Ishikawa (cell line): ENCODE results near the gene PRR11.

Source experiments
- CEBPB ChIP-seq: IDR thresholded peaks from 2 replicates; pipeline ENCODE4 v1.6.1; 2012
- CREB1 ChIP-seq: IDR thresholded peaks from 2 replicates; pipeline ENCODE4 v1.6.1; 2012; ENCODE audit warnings: low read depth
- EGR1 ChIP-seq: IDR thresholded peaks from 2 replicates; pipeline ENCODE4 v1.6.1; 2012
- EP300 ChIP-seq: IDR thresholded peaks from 2 replicates; pipeline ENCODE4 v1.6.1; 2012; ENCODE audit warnings: borderline replicate concordance
- FOXM1 ChIP-seq: IDR thresholded peaks from 2 replicates; pipeline ENCODE4 v1.6.1; 2012; ENCODE audit warnings: low read depth, borderline replicate concordance
- MAX ChIP-seq: IDR thresholded peaks from 2 replicates; pipeline ENCODE4 v1.6.1; 2012
- NFIC ChIP-seq: IDR thresholded peaks from 2 replicates; pipeline ENCODE4 v1.6.1; 2012
- RAD21 ChIP-seq: IDR thresholded peaks from 2 replicates; pipeline ENCODE4 v1.6.1; 2012; ENCODE audit warnings: low read depth
- REST ChIP-seq: IDR thresholded peaks from 2 replicates; pipeline ENCODE4 v1.6.1; 2012; ENCODE audit warnings: low read depth, mild to moderate bottlenecking
- TAF1 ChIP-seq: IDR thresholded peaks from 2 replicates; pipeline ENCODE4 v1.6.1; 2012; ENCODE audit warnings: low read depth, mild to moderate bottlenecking
- TCF12 ChIP-seq: IDR thresholded peaks from 2 replicates; pipeline ENCODE4 v1.6.1; 2012; ENCODE audit warnings: low read depth
- TEAD4 ChIP-seq: IDR thresholded peaks from 2 replicates; pipeline ENCODE4 v1.6.1; 2012
- USF1 ChIP-seq: IDR thresholded peaks from 2 replicates; pipeline ENCODE4 v1.6.1; 2012
- YY1 ChIP-seq: IDR thresholded peaks from 2 replicates; pipeline ENCODE4 v1.6.1; 2012; ENCODE audit warnings: low read depth
- ZBTB7A ChIP-seq: IDR thresholded peaks from 2 replicates; pipeline ENCODE4 v1.6.1; 2012; ENCODE audit warnings: low read depth

The PRR11 gene

GRCh38 chr17:59221159-59221847 lies 65.8 kb downstream of the PRR11 start:
- TF ChIP-seq TCF12 (no peak), CREB1 (no peak), RAD21 (no peak), FOXM1 (no peak), USF1 (no peak), TAF1 (no peak), CEBPB (no peak), YY1 (no peak), EP300 (no peak), REST (no peak), EGR1 (no peak), ZBTB7A (no peak), MAX (no peak)

- TF ChIP-seq EP300 (no peak), REST (no peak), CREB1 (no peak), YY1 (no peak), CEBPB (no peak), TCF12 (no peak), TAF1 (no peak), FOXM1 (no peak)
Measured at GRCh38 chr17:59223813-59224212, 68.3 kb downstream of the PRR11 start.

- TF ChIP-seq CREB1 (no peak), EP300 (no peak), TCF12 (no peak), MAX (no peak), YY1 (no peak), CEBPB (no peak), RAD21 (no peak), USF1 (no peak), ZBTB7A (no peak), FOXM1 (no peak), TAF1 (no peak), TEAD4 (no peak), NFIC (no peak), REST (no peak), EGR1 (no peak)
Measured at GRCh38 chr17:59230764-59231163, 75.2 kb downstream of the PRR11 start.

GRCh38 chr17:59234631-59235030 lies 79.1 kb downstream of the PRR11 start:
- no peak for TF ChIP-seq TCF12
- no peak for TF ChIP-seq TEAD4
- no peak for TF ChIP-seq RAD21
- TF ChIP-seq FOXM1, result no peak
- TF ChIP-seq ZBTB7A, result no peak
- no peak for TF ChIP-seq NFIC
- TF ChIP-seq YY1, result no peak
- TF ChIP-seq EGR1, result no peak
- no peak for TF ChIP-seq TAF1
- TF ChIP-seq CREB1, result no peak
- TF ChIP-seq EP300, result no peak
- no peak for TF ChIP-seq REST
- TF ChIP-seq MAX, result no peak
- TF ChIP-seq CEBPB, result no peak
- no peak for TF ChIP-seq USF1
